NOMO-1 (cell line): Measurements from ENCODE around the gene GNAQ.

Source experiments
- DNase-seq, 2 experiments: peaks; one replicate each; lab custom pipeline; 2025; ENCODE audit not compliant: unreplicated experiment in 2 of 2; lab: John Stamatoyannopoulos, UW

GNAQ gene

GRCh38 chr9:77949751-77950436 lies 81.7 kb downstream of the GNAQ start:
- DNase-seq = no peak

DNA sequence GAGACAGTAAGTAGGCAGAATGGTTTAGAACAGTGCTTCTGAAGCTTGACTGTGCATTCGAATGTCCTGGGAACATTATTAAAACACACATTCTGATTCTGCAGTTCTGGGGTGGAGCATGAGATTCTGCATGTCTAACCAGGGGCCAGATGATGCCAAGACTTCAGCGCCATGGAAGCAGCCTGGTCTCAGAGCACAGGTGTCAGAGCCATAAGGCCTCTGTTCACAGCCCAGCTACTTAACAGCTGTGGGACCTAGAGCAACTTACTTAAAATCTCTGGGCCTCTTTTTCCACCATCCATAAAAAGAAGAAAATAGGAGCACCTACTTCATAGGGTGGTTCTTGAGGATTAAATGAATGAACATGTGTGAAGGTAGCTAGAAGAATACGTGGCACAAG lies 84.0 kb downstream of the GNAQ start:
- DNase-seq = no peak

DNA sequence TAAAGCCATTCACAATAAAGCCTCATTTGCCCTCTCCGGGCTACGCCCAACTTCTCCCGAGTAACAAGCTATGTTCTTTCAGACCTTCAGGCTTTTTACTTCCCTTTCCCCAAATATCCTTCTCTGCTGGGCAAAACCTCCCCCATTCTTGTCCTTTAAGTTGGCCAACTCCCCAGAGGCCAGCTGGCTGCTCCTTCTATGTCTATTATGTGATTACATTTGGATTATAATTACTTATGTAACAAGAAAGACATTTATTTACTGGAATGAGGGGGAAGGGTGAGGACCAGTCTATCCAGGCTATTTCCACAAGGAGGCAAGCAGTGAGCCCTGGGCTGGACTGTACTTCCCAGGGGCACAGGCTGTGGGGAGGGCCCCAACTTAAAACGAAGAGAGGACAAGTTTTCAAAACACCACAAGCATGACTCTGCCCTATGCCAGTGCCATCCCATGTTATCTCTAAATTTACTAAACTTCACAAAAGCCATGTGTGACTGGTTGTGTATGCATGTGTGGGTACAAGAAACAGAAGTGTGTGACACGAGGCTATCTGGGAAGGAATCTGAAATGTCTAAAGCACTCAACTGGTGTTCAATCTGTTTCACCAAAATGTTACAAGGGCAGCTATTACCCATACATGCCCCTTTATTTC lies 84.5 kb downstream of the GNAQ start:
- no peak for DNase-seq

- DNase-seq = no peak
Observed at GRCh38 chr9:77946296-77946695, 85.3 kb downstream of the GNAQ start.

DNA sequence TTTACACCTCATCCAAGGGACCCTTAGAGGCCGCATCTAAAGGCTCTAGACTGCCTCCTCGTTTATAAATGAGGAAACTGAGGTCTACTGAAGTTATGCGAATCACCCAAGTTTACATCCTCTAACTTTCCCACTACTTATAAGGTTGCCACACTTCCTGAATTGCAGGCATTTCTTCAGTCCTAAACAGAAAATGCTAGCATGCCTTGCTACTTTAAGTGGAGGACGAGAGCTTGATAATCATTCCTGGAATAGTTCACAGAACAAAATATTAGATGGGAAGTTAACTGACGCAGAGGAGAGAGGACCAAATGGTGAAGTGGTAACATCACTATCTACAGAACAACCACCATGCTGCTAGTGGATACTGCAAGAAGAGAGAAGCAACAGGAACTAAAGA lies 85.8 kb downstream of the GNAQ start:
- peak in 1 of 2 experiments; percentile 21 for DNase-seq

- DNase-seq = peak; percentile 10 to 45
Observed at GRCh38 chr9:77944556-77945243, 86.9 kb downstream of the GNAQ start.

GRCh38 chr9:77943057-77943456 lies 88.6 kb downstream of the GNAQ start:
- no peak for DNase-seq

DNA sequence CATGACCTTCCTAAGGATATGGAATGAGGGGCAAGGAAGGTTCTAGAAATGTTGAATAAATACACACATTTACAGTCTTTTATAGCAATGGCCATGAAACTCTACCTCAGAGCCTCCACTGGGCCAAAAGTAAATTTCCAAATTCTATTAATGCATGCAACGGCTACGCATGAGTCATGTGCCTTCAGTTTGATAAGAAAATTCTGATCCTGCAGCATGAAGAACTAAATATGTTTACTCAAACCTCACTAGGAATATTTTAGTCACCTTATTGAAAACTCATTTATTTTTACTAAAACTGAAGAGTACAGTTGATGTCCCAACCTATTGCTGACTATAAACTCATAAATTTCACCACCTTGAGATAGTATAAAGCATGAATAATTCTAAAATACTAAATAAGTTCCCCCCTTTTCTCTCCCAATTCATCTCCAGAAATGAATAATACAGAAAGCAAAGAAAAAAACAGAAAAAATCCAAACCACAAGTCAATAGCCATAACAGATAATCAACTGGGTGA lies 92.4 kb downstream of the GNAQ start:
- no peak for DNase-seq

GRCh38 chr9:77938163-77938562 lies 93.4 kb downstream of the GNAQ start:
- DNase-seq = no peak

DNA sequence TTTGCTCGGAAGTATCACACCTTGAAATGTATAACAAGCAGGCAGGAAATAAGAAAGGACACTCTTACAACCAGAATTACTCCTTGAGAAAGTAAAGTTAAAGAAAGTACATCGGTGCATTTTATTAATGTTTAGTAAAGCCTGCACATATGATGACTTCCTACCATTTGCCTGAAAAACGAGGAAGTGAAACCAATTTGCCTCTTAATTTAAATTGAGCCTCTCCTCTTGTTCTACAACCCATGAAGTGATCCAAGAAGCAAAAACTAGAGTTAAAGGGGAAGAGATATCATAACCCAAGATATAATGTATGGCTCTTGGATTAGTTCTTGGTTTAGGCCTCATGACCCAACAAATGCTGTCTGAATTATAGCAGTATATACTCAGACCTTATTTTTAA lies 95.6 kb downstream of the GNAQ start:
- DNase-seq = peak; percentile 56 to 76

- peak in 1 of 2 experiments; percentile 5 for DNase-seq
Observed at GRCh38 chr9:77935211-77935610, 96.4 kb downstream of the GNAQ start.

GRCh38 chr9:77933976-77934375 lies 97.6 kb downstream of the GNAQ start:
- no peak for DNase-seq

GRCh38 chr9:77933019-77933418 lies 98.6 kb downstream of the GNAQ start:
- peak in 1 of 2 experiments; percentile 3 for DNase-seq

- DNase-seq = no peak
Observed at GRCh38 chr9:77929942-77930341, 101.7 kb downstream of the GNAQ start.

DNA sequence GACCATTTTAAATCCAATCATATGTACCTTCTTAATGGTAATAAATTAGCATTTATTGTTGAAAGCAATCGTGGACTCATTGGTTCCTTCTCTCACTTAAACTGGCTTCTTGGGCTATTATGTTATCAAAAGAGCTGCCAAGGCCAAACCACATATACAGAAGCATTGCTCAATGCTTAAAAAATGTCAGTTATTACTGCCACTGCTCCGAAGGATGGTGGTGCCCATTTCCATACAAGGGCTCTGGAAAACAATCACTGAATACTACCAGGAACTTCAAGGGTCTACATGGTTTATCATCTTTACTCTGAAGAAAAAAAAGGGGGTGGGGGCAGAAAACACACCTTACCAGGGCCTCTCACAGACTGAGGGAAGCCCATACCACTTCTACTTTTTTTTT lies 104.3 kb downstream of the GNAQ start:
- DNase-seq = peak in 1 of 2 experiments; percentile 25

GRCh38 chr9:77926371-77926878 lies 105.2 kb downstream of the GNAQ start:
- DNase-seq = no peak

GRCh38 chr9:77922591-77922990 lies 109.0 kb downstream of the GNAQ start:
- DNase-seq = no peak

- no peak for DNase-seq
Observed at GRCh38 chr9:77917800-77918199, 113.8 kb downstream of the GNAQ start.

DNA sequence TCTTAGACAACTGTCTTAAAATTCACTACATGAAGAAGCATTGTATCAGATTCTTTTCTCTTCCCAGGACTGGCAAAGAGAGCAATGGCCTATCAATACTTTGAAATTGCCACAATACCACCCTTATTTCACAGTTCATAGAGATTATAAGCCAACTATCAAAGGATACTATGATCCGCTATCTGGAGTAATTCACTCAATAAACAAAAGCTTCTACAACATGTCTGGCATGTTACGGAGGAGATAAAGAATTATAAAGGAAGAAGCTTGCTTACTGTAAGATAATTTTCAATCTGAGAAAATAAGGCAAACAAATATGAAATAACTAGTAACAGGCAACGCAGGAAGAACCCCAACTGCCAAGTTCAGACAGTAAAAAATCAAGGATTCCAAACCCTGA lies 114.8 kb downstream of the GNAQ start:
- no peak for DNase-seq

DNA sequence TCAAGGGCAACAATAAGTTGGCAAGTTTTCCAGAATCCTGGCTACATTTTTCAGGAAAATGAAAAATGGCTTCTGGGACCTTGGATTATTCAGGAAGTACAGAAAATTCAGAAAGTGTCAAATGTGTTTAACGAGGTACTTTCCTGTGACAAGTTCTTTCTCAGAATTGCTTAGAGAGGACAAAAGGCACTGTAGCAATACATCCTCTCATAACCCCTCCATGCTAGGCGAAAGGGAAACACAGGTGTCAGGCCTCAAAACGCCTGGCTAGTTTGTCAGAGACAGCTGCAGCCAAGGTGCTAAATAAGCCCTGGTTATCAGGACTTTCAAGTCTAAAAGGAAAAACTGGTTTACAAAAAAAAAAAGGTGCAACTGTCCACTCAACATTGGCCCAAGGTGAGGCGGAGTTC lies 115.2 kb downstream of the GNAQ start:
- DNase-seq = no peak

DNA sequence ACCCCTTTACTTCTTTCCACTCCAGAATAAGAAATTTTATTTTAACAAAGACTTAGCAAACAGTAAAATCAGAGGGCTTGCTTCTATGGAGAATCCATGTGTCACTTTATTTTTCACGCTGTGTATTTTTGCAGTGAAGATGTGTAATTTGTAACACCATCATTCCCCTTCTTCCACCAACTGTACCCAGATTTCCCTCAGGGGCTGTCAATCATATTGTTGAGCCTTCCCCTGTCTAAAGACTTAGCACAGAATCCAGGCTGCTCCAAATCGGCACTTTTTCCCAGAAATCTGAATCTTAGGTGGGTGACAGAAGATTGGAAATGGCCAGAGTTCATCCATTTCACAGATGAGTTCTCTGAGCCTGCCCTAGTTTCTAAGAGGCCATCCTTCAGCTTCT lies 115.9 kb downstream of the GNAQ start:
- DNase-seq = no peak
